Skin of body (tissue), 2 donors: ENCODE results near the gene PAK5. TPM values are rescaled to one million over a fixed set of nuclear protein-coding genes. Genes with fewer than 3 reads are reported as not detected.

Source experiments
- DNase-seq: peaks from one replicate; lab custom pipeline; 2025; lab: John Stamatoyannopoulos, UW
- total RNA-seq: library from RNA; depleted of rRNA; stranded (reverse); fragments of >200 nt; gene quantifications from one replicate; pipeline ENCODE4 v1.2.3, GENCODE V29; 2014

PAK5 gene
- 0.30 TPM for total RNA-seq

- peak; percentile 2 for DNase-seq
Observed at GRCh38 chr20:9838378-9839295, at the start of gene PAK5. TSS of gene PAK5 (minus strand) at chr20:9839076. CDS start at chr20:9644328, 194,748 bp downstream.

GRCh38 chr20:9887706-9888105, 48.8 kb upstream of the PAK5 start:
- no peak for DNase-seq

GRCh38 chr20:9886227-9886626, 47.4 kb upstream of the PAK5 start:
- DNase-seq = no peak

GRCh38 chr20:9884666-9885065, 45.8 kb upstream of the PAK5 start:
- no peak for DNase-seq

- DNase-seq = no peak
Observed at GRCh38 chr20:9884061-9884460, 45.2 kb upstream of the PAK5 start.

- no peak for DNase-seq
Observed at GRCh38 chr20:9877932-9878495, 39.1 kb upstream of the PAK5 start.

GRCh38 chr20:9867196-9867980, 28.5 kb upstream of the PAK5 start:
- no peak for DNase-seq

- no peak for DNase-seq
Observed at GRCh38 chr20:9852566-9852965, 13.7 kb upstream of the PAK5 start.

- no peak for DNase-seq
Observed at GRCh38 chr20:9839626-9840025, 750 bp upstream of the PAK5 start.

- no peak for DNase-seq
Observed at GRCh38 chr20:9838035-9838377, 870 bp downstream of the PAK5 start.

GRCh38 chr20:9837634-9838033, 1.2 kb downstream of the PAK5 start:
- DNase-seq = no peak

- DNase-seq = no peak
Observed at GRCh38 chr20:9835302-9835701, 3.6 kb downstream of the PAK5 start.

GRCh38 chr20:9831032-9831431, 7.8 kb downstream of the PAK5 start:
- DNase-seq = no peak

- DNase-seq = no peak
Observed at GRCh38 chr20:9829835-9830234, 9.0 kb downstream of the PAK5 start.

- no peak for DNase-seq
Observed at GRCh38 chr20:9817654-9818053, 21.2 kb downstream of the PAK5 start.

GRCh38 chr20:9815632-9816031, 23.2 kb downstream of the PAK5 start:
- no peak for DNase-seq

- DNase-seq = peak; percentile 3
Observed at GRCh38 chr20:9810738-9811137, 28.1 kb downstream of the PAK5 start.

- no peak for DNase-seq
Observed at GRCh38 chr20:9809271-9809670, 29.6 kb downstream of the PAK5 start.

- DNase-seq = no peak
Observed at GRCh38 chr20:9808166-9808565, 30.7 kb downstream of the PAK5 start.

- DNase-seq = no peak
Observed at GRCh38 chr20:9807136-9807535, 31.7 kb downstream of the PAK5 start.

- DNase-seq = no peak
Observed at GRCh38 chr20:9800421-9800820, 38.5 kb downstream of the PAK5 start.

GRCh38 chr20:9794831-9795230, 44.0 kb downstream of the PAK5 start:
- no peak for DNase-seq
